Loucy (cell line): ENCODE data around the gene KRTAP10-8.
"Not testable (repeated sequence)": the region's sequence is repeated elsewhere in the genome, so short reads cannot be mapped to it uniquely, and the experiment has no call there.

Experiments
- H2AFZ ChIP-seq: fragments of 200-600 bp; sonication (generic); 2 replicates; pipeline ENCODE4 v1.6.0; 2016; ENCODE audit warnings: antibody characterized with exemption, mild to moderate bottlenecking, low read length, moderate library complexity
- H3F3A ChIP-seq: fragments of 200-600 bp; 2 replicates; pipeline ENCODE4 v1.6.0; 2016; ENCODE audit warnings: antibody characterized with exemption, low read depth, mild to moderate bottlenecking
- H3K27me3 ChIP-seq: fragments of 200-600 bp; sonication (generic); 2 replicates; pipeline ENCODE4 v1.6.1; 2014; ENCODE audit warnings: low read length, mild to moderate bottlenecking; ENCODE audit not compliant: insufficient read depth, poor library complexity, severe bottlenecking
- H3K36me3 ChIP-seq: fragments of 200-600 bp; sonication (generic); 2 replicates; pipeline ENCODE4 v1.6.1; 2016; ENCODE audit warnings: low read length; ENCODE audit not compliant: insufficient read depth
- H3K4me1 ChIP-seq: fragments of 200-600 bp; sonication (generic); 2 replicates; pipeline ENCODE4 v1.5.1; 2014; ENCODE audit warnings: low read length, mild to moderate bottlenecking; ENCODE audit not compliant: insufficient read depth, poor library complexity, severe bottlenecking
- H3K4me2 ChIP-seq: fragments of 200-600 bp; sonication (generic); 2 replicates; pipeline ENCODE4 v1.6.0; 2014; ENCODE audit warnings: antibody characterized with exemption, low read length, low read depth, mild to moderate bottlenecking; ENCODE audit not compliant: poor library complexity, severe bottlenecking
- H3K4me3 ChIP-seq: fragments of 200-600 bp; sonication (generic); 2 replicates; pipeline ENCODE4 v1.5.1; 2014; ENCODE audit warnings: low read length, mild to moderate bottlenecking, mixed read lengths; ENCODE audit not compliant: poor library complexity, severe bottlenecking
- H3K79me2 ChIP-seq: fragments of 200-600 bp; sonication (generic); 2 replicates; pipeline ENCODE4 v1.6.1; 2014; ENCODE audit warnings: low read length; ENCODE audit not compliant: insufficient read depth
- H3K9ac ChIP-seq: fragments of 200-600 bp; sonication (generic); 2 replicates; pipeline ENCODE4 v1.6.0; 2014; ENCODE audit warnings: mild to moderate bottlenecking, low read depth, low read length, moderate library complexity; ENCODE audit not compliant: poor library complexity, severe bottlenecking
- H3K9me2 ChIP-seq: fragments of 200-600 bp; sonication (generic); replicated peaks from 2 replicates; pipeline ENCODE4 v1.6.1; 2016; ENCODE audit warnings: low read depth, low read length, mixed read lengths
- H3K9me3 ChIP-seq: fragments of 200-600 bp; sonication (generic); 2 replicates; pipeline ENCODE4 v1.6.1; 2014; ENCODE audit warnings: mild to moderate bottlenecking, antibody characterized with exemption, low read length, low read depth; ENCODE audit not compliant: insufficient read depth
- H4K20me1 ChIP-seq: fragments of 200-600 bp; sonication (generic); 2 replicates; pipeline ENCODE4 v1.6.0; 2014; ENCODE audit warnings: antibody characterized with exemption, low read length, mild to moderate bottlenecking; ENCODE audit not compliant: insufficient read depth, poor library complexity, severe bottlenecking
- EZH2phosphoT487 ChIP-seq: fragments of 200-600 bp; IDR thresholded peaks from 2 replicates; pipeline ENCODE4 v1.6.1; 2018; ENCODE audit warnings: antibody characterized with exemption, mild to moderate bottlenecking, moderate library complexity, borderline replicate concordance
- TF ChIP-seq, protein P1 (sequence below): fragments of 200-600 bp; sonication (generic); conservative IDR thresholded peaks from 2 replicates; pipeline ENCODE4 v1.5.1; 2014; ENCODE audit warnings: mild to moderate bottlenecking, antibody characterized with exemption, low read length

Gene KRTAP10-8

DNA sequence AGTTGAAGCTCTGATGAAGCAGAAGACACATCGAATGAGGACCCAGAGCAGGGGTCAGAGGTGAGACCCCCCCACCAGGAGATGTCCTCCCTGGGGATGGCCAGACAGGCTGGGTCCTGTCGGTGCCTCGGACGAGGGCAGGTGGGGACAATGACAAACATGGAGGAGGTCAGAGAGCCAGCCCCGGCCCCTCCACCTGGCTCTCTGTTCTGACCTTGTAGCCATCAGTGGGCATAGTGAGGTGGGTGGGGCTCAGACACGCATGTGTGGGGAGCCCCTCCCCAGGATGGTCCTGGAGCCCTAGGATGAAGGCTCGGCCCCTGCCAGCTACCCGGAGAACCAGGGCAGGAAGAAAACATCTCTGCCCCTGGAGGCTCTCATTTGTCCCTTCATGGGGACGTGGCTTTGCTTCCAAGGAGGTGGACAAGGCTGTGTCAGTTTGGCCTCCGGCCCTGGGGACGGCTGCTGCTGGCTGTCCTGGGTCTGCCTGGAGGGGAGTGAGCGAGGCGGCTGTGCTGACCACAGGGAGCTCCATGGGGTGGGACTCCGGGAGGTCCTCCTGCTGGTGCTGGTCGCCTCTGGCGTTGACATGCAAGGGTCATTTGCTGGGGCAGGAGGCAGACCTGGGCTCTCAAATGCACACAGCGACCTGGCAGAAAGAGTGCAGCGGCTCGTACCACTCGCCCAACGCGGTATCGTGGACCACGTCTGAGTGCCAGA lies 22.1 kb upstream of the KRTAP10-8 start:
- Histone ChIP-seq H3K9me2 (no peaks in the 10 kb centered on the region), H3K79me2 (no peaks in the 10 kb centered on the region), H3K4me3 (no peak overlapping the region), H3K27me3 (no peaks in the 10 kb centered on the region), H3K9ac (no peak overlapping the region), H4K20me1 (no peaks in the 10 kb centered on the region), H3F3A (no peaks in the 10 kb centered on the region), H3K9me3 (no peaks in the 10 kb centered on the region), H2AFZ (no peak overlapping the region), H3K36me3 (no peaks in the 10 kb centered on the region), H3K4me2 (no peak overlapping the region), H3K4me1 (no peaks in the 10 kb centered on the region)
- TF ChIP-seq EZH2phosphoT487: no peak
- TF ChIP-seq, protein P1, sequence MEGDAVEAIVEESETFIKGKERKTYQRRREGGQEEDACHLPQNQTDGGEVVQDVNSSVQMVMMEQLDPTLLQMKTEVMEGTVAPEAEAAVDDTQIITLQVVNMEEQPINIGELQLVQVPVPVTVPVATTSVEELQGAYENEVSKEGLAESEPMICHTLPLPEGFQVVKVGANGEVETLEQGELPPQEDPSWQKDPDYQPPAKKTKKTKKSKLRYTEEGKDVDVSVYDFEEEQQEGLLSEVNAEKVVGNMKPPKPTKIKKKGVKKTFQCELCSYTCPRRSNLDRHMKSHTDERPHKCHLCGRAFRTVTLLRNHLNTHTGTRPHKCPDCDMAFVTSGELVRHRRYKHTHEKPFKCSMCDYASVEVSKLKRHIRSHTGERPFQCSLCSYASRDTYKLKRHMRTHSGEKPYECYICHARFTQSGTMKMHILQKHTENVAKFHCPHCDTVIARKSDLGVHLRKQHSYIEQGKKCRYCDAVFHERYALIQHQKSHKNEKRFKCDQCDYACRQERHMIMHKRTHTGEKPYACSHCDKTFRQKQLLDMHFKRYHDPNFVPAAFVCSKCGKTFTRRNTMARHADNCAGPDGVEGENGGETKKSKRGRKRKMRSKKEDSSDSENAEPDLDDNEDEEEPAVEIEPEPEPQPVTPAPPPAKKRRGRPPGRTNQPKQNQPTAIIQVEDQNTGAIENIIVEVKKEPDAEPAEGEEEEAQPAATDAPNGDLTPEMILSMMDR: no peak

DNA sequence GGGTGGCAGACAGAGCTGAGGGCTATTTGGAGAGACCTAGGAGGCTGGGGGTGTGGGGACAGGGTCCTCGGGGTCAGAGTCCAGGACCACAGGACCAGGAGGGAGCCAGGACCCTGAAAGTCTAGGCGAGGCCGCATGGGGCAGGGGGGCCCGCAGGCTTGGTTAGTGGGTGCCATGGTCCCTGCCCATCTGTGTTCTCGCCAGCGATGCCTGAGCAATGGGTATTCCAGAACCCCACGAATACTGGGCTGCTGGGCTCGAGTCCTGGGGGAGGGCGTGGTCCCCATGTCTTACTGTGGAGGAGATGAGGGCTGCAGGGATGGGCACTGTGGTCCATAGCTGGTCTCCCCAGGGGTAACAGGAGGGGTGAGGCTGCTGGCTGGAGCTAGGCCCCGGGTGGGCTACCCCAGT lies 21.6 kb upstream of the KRTAP10-8 start:
- TF ChIP-seq EZH2phosphoT487: no peak
- TF ChIP-seq, protein P1: no peak
- Histone ChIP-seq H2AFZ (no peak overlapping the region), H3K9me3 (no peaks in the 10 kb centered on the region), H3K9me2 (no peaks in the 10 kb centered on the region), H3K4me2 (no peak overlapping the region), H3K79me2 (no peaks in the 10 kb centered on the region), H3K9ac (no peak overlapping the region), H4K20me1 (no peaks in the 10 kb centered on the region), H3K4me3 (no peak overlapping the region), H3F3A (no peaks in the 10 kb centered on the region), H3K4me1 (no peaks in the 10 kb centered on the region), H3K36me3 (no peaks in the 10 kb centered on the region), H3K27me3 (no peaks in the 10 kb centered on the region)

DNA sequence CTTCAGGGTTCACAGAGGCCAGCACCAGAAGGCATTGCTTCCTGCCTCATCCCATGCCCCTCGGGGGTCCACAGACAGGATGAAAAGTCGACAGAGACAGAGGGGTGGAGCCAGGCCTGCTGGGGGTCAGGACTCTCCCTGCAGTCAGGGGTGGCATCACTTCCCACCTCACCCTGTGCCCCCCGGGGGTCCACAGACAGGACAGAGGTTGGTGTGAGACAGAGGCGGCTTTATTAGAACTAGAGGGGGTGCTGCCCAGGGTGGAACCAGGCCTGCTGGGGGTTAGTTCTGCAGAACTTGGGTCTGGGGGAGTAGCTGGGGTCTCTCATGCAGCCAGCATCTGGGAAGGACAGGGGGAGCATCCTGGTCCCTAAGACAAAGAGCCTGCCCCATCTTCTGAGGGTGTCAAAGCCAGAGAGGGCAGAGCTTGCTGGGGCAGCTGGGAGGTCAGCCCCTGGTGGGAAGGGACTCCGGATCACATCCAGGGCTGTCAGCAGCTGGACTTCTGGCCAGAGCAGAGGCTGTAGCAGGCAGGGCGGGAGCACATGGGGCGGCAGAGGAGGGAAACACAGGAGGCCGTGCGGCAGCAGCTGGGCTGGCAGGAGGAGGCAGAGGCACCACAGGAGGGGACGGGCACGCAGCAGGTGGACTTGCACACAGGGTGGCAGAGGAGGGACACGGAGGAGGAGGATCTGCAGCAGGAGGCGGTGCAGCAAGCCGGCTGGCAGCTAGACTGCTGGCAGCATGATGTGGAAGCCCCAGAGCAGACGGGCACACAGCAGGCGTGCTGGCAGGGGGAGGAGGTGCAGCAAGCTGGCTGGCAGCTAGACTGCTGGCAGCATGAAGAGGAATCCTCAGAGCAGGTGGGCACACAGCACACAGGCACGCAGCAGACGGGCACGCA lies 20.7 kb upstream of the KRTAP10-8 start:
- not testable (repeated sequence) for H3K36me3 ChIP-seq, H2AFZ ChIP-seq, H3K4me1 ChIP-seq

DNA sequence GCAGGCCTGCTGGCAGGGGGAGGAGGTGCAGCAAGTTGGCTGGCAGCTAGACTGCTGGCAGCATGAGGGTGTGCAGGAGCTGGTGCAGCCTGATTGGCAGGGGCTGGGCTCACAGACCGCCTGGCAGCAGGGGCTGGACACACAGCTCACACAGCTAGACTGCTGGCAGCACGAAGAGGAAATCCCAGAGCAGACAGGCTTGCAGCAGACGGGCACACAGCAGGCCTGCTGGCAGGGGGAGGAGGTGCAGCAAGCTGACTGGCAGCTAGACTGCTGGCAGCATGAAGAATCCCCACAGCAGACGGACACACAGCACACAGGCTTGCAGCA lies 20.1 kb upstream of the KRTAP10-8 start:
- H3K4me2 ChIP-seq, H3F3A ChIP-seq, H3K9me2 ChIP-seq, H3K79me2 ChIP-seq, H4K20me1 ChIP-seq, H3K9ac ChIP-seq, H3K4me3 ChIP-seq, H3K36me3 ChIP-seq, H3K27me3 ChIP-seq, H3K9me3 ChIP-seq, H3K4me1 ChIP-seq, H2AFZ ChIP-seq: not testable (repeated sequence)

More for the DNA sequence above, 20.7 kb upstream of the KRTAP10-8 start:
- not testable (repeated sequence) for H3K9ac ChIP-seq, H3K27me3 ChIP-seq, H3K79me2 ChIP-seq, H3K4me2 ChIP-seq, H3K9me2 ChIP-seq, H4K20me1 ChIP-seq, H3F3A ChIP-seq, H3K4me3 ChIP-seq, H3K9me3 ChIP-seq
